Measurements from ENCODE around the gene ERCC2.
"Not testable (repeated sequence)": the region's sequence is repeated elsewhere in the genome, so short reads cannot be mapped to it uniquely, and the experiment has no call there.

ERCC2 gene

GRCh38 chr19:45352914-45353796, 17.2 kb downstream of the ERCC2 start:
- DNase-seq = no peak

- DNase-seq = no peak
Measured at GRCh38 chr19:45352471-45352870, 17.9 kb downstream of the ERCC2 start.

GRCh38 chr19:45352062-45352461, 18.3 kb downstream of the ERCC2 start:
- no peak for DNase-seq

DNA sequence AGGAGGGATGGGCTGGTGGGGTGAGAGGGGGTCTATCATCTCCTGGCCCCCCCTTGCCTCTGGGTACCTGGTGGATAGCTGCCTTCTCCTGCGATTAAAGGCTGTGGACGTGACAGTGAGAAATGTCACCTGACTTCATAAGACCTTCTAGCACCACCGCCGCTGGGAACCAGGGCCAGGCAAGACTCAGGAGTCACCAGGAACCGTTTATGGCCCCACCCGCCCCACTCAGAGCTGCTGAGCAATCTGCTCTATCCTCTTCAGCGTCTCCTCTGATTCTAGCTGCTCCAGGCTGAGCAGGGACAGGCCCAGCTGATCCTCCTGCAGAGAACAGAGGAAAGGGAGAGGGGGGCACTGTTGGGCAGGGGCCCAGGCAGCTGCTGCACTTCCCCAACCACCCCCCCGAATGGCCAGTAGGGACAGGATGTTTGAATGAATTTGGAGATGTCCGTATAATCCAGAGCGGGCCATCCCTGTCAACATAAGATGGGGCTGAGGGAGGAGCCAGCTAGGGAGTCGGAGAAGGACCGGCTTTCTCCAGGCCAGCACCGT, 18.9 kb downstream of the ERCC2 start:
- no peak for DNase-seq

DNA sequence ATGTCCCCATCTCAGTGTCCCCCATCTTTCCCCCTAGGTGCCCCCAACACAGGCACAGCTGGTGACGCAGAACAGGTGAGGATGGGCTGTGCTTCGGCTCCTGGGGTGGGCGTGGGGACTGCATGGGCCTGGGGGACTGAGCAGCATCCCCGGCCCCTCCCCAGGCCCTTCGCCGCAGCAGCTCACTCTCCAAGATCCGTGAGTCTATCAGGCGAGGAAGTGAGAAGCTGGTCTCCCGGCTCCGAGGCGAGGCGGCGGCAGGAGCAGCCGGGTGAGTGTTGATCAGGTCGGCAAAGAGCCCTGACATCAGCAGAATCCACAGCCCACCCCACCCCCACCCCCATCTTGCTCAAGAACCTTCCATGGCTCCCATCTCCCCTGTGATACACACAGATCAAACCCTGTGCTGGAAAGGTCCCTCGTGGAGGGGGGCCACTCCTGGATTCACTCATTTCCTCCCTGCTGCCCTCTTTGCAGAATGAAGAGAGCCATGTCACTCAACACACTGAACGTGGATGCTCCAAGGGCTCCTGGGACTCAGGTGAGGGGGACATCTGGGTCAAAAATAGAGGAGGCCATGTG, 19.8 kb downstream of the ERCC2 start:
- no peak for DNase-seq

GRCh38 chr19:45349430-45349941, 20.9 kb downstream of the ERCC2 start:
- no peak for DNase-seq

DNA sequence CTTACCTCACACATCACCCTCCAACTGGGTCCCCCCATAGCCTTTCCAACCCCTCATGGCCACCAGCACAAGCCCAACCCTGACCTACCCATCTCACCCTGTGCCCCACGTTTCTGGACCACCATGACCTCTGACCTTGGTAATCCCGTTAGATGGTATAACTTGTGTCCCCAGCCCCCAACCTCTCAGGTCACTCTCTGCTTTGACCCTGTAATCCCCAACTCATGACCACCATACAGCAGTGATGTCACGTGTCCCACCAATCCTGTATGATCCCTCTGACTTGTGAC, 21.3 kb downstream of the ERCC2 start:
- no peak for DNase-seq

- DNase-seq = no peak
Measured at GRCh38 chr19:45348367-45349125, 21.8 kb downstream of the ERCC2 start.

DNA sequence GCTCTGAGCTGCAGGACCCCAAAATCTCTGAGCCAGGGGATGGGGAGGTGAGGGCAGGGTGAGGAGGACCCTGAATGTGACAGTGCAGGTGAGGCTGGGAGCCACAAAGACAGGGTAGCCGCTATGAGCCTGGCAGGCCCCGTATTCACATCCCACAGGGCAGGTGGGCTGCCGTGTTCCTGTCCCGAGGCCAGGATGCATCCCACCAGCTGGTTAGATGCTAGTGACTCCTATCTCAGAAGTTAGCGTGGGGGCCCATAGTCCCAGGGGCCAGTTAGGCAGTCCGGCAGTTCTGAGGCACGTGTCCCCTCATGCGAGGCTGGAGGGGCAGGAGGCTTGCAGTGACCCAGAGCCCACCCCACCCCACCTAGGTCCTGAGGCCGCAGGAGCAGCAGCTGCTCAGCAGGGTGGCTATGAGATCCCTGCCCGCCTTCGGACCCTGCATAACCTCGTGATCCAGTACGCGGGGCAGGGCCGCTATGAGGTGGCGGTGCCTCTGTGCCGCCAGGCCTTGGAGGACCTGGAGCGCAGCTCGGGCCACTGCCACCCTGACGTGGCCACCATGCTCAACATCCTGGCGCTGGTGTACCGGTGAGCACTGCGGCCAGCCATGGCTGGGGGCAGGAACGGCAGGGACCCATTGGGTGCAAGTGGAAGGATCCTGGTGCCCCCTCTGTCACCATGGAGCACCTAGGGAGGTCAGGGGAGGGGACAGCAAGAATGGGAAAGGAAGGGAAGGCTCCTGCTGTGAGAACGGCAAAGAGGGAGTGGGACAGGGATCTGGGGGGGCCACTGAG, 22.6 kb downstream of the ERCC2 start:
- no peak for DNase-seq

GRCh38 chr19:45346449-45346848, 23.9 kb downstream of the ERCC2 start:
- no peak for DNase-seq

DNA sequence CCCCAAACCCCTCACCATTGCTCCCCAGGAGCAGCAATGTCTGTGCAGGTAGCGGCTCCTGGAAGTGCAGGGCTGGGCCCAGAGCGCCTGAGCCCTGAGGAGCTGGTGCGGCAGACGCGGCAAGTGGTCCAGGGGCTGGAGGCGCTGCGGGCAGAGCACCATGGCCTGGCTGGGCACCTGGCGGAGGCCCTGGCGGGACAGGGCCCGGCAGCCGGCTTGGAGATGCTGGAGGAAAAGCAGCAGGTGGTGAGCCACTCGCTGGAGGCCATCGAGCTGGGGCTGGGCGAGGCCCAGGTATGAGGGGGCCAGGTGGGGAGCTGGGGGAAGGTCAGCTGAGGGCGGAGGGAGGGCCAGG, 24.9 kb downstream of the ERCC2 start:
- no peak for DNase-seq

- DNase-seq = no peak
Measured at GRCh38 chr19:45344621-45345505, 25.5 kb downstream of the ERCC2 start.

- no peak for DNase-seq
Measured at GRCh38 chr19:45342911-45343310, 27.5 kb downstream of the ERCC2 start.

- no peak for DNase-seq
Measured at GRCh38 chr19:45340899-45341453, 29.4 kb downstream of the ERCC2 start.

GRCh38 chr19:45340232-45340898, 30.0 kb downstream of the ERCC2 start, which contains the start of gene KLC3:
Gene KLC3, plus strand, starts transcription at chr19:45340750. Its CDS starts 4,792 bp downstream, at chr19:45345542.
- DNase-seq = no peak

DNA sequence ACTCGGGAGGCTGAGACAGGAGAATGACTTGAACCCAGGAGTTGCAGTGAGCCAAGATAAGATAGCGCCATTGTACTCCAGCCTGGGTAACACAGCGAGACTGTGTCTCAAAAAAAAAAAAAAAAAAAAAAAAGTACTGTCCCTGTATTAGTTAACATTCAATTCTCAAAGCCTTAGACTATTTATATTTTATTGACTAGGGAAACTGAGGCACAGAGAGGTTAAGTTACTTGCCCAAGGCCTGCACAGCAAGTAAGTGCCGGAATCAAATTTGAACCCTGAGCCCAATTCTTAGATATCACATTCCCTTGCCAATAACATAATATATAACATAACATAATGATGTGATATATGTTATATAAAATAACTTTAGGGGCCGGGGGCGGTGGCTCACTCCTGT, 30.7 kb downstream of the ERCC2 start:
- DNase-seq = no peak

GRCh38 chr19:45336696-45337251, 33.6 kb downstream of the ERCC2 start:
- DNase-seq = no peak

GRCh38 chr19:45334881-45335280, 35.5 kb downstream of the ERCC2 start:
- not testable (repeated sequence) for DNase-seq

- DNase-seq = no peak
Measured at GRCh38 chr19:45333609-45334303, 36.6 kb downstream of the ERCC2 start.

- DNase-seq = no peak
Measured at GRCh38 chr19:45331411-45331810, 39.0 kb downstream of the ERCC2 start.

Data from left hindlimb (tissue), 1 donor.